Measurements from ENCODE around the gene VASN.

DNA sequence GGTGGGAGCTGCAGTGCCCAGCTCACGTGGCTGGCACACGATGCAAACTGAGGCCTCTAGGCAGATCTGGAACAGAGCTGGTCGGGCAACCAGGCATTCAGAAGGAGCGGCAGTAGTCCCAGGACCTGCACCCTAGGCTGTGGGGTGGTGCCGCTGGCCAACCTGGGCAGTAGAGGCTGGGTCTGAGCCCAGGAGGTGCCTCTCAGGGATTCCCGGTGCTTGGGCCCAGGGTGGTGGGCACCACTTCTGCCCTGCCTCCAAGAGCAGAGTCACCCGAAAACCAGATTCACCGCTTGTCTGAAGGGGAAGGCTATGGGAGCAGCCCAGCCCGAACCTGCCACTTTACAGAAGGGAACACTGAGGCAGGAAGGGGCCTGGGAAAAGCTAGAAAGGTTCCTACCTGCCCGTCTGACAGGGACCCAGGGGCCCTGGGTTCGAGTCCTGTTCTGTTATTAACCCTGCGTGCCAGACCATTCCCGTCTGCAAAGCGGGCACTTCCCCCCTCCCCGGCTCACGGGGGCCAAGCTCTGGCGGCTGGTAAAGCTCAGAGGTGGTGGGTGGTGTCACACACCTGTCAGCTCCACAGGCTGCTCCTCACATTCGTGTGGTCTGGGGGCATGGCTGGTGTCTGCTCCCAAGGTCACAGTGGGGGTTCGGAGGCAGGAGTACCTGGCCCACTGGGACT lies 38.9 kb upstream of the VASN start:
- TF ChIP-seq POLR2A (IDR thresholded peaks at IDR 0.05; ENCODE audit: low read depth, low read length) (no peak), TAF1 (IDR thresholded peaks at IDR 0.05; ENCODE audit: low read depth, low read length) (no peak), SPI1 (IDR thresholded peaks at IDR 0.05; ENCODE audit: low read depth, low read length) (no peak), POLR2AphosphoS5 (IDR thresholded peaks at IDR 0.05; ENCODE audit: low read depth, low read length) (no peak), PAX5 (IDR thresholded peaks at IDR 0.05; ENCODE audit: insufficient read depth, low read length, severe bottlenecking) (no peak), POU2F2 (IDR thresholded peaks at IDR 0.05; ENCODE audit: low read depth, low read length) (no peak)

Data from GM12891 (cell line).